Neural progenitor cell (in vitro differentiated cells): Measurements from ENCODE around the gene MITF.

Source experiments
- EZH2 ChIP-seq: fragments of 200-600 bp; sonication (generic); IDR thresholded peaks from 2 replicates; pipeline ENCODE4 v1.6.1; 2017; ENCODE audit warnings: antibody characterized with exemption, mild to moderate bottlenecking, moderate library complexity
- EZH2phosphoT487 ChIP-seq: fragments of 200-600 bp; sonication (generic); IDR thresholded peaks from 2 replicates; pipeline ENCODE4 v1.6.1; 2017; ENCODE audit warnings: antibody characterized with exemption
- TF ChIP-seq, protein P1 (sequence below): fragments of 200-600 bp; sonication (generic); IDR thresholded peaks from 2 replicates; pipeline ENCODE4 v1.5.1; 2017; ENCODE audit warnings: antibody characterized with exemption, mild to moderate bottlenecking

DNA sequence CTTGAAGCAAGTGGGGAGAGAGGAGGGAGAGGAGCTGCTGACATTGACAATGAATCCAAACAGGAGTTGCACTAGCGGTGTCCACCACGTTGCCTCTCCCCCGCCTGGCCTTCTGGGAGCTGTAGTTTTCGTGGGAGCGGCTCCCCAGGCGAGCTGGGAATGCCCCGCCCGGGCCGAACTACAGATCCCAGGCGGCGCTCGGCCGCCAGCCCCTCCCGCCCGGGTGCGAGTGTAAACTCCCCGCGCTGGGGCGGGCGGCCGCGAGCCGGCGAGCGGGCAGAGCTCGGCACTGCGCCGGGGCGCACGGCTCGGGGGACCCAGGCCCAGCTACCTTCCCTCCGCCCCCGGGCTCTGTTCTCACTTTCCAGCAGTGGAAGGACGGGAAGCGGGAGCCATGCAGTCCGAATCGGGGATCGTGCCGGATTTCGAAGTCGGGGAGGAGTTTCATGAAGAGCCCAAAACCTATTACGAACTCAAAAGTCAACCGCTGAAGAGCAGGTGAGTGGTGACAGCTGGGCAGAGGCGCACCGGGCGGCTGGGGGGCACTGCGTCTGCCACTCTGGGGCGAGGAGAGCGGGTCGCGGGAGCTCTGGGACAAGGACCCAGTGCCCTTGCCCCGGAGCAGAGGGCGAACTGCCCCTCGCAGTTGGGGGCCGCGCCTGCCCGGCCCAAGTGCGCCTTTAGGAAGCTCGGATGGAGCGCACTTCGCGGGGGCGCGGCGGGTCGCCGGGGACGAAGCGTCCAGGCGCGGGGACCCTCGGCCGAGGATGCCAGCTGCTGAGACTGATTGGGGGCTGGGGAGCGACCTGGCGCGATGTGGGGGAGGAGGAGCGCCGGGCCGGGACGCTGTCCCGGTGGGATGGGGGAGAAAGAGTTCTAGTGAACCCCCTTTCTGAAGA, at the start of gene MITF:
- TF ChIP-seq, protein P1, sequence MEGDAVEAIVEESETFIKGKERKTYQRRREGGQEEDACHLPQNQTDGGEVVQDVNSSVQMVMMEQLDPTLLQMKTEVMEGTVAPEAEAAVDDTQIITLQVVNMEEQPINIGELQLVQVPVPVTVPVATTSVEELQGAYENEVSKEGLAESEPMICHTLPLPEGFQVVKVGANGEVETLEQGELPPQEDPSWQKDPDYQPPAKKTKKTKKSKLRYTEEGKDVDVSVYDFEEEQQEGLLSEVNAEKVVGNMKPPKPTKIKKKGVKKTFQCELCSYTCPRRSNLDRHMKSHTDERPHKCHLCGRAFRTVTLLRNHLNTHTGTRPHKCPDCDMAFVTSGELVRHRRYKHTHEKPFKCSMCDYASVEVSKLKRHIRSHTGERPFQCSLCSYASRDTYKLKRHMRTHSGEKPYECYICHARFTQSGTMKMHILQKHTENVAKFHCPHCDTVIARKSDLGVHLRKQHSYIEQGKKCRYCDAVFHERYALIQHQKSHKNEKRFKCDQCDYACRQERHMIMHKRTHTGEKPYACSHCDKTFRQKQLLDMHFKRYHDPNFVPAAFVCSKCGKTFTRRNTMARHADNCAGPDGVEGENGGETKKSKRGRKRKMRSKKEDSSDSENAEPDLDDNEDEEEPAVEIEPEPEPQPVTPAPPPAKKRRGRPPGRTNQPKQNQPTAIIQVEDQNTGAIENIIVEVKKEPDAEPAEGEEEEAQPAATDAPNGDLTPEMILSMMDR = no peak
- TF ChIP-seq EZH2phosphoT487 (peak; percentile 24), EZH2 (peak; percentile 67)
